ENCODE results near the gene AEBP1.

The AEBP1 gene

DNA sequence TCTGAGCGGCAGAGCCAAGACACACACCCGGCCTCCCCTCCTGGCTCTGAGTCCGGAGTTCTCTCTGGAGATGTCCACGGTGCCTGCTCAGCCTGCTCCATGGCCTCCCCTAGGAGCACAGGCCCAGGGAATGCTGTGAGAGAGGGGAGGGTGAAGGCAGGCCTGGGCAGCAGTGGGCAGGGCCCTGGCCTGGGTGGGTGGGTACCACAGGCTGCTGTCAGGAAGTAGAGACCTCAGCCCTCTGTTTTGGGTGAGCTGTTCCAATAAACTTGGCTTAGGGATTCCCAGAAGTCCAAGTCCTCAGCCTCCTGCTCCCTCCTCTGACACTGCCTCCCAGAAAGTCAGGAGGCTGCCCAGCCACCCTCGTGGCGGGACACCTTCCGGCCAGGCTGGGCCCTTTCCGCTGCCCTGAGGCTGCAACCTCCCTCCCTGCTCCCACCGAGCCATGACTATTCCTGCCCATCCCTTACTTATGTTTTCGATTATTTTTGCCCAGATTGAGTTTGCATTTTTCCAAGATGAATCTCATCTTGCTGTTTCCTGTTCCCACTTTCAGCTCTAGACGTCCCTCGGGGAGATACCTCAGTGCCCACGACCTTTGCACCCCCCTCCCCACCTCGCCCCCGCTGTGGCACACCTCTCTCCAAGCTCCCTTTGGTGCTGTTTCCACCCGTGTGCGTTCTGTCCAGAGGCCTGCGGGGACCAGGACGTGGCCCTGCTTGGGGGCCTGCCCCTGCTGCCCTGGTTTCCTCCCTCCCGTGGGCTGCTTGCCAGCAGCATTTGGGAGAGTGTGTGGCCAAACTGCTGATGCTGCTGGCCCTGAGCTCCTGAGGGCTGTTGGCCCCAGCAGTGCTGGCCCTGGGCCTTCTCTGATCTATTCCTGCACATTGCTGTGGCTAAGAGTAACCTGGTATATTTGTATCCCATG is 16.0 kb upstream of the AEBP1 start:
- no peak for DNase-seq (ENCODE audit: insufficient read length, low spot score)
- no peak for FAIRE-seq
- TF ChIP-seq, protein P1, sequence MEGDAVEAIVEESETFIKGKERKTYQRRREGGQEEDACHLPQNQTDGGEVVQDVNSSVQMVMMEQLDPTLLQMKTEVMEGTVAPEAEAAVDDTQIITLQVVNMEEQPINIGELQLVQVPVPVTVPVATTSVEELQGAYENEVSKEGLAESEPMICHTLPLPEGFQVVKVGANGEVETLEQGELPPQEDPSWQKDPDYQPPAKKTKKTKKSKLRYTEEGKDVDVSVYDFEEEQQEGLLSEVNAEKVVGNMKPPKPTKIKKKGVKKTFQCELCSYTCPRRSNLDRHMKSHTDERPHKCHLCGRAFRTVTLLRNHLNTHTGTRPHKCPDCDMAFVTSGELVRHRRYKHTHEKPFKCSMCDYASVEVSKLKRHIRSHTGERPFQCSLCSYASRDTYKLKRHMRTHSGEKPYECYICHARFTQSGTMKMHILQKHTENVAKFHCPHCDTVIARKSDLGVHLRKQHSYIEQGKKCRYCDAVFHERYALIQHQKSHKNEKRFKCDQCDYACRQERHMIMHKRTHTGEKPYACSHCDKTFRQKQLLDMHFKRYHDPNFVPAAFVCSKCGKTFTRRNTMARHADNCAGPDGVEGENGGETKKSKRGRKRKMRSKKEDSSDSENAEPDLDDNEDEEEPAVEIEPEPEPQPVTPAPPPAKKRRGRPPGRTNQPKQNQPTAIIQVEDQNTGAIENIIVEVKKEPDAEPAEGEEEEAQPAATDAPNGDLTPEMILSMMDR (IDR thresholded peaks at IDR 0.05; ENCODE audit: insufficient read depth, missing control alignments): no peak

DNA sequence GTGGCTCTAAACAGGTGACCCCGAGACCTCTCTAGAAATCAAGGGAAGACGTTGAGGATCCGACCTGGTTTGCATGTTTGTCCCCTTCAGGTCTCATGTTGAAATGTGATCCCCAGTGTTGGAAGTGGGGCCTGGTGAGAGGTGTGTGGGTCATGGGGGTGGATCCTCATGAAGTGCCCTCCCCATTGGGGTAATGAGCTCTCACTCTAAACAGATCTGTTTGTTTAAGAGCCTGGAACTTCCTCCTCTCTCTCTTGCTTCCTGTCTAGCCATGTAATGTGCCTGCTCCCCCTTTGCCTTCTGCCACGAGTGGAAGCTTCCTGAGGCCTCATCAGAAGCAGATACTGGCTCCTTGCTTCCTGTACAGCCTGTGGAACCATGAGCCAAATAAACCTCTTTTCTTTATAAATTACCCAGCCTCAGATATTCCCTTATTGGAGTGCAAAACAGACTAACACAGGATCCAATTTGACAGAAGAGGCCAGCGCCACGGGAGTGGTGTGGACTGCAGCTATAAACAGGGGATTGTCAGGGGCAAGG is 11.0 kb upstream of the AEBP1 start:
- DNase-seq (ENCODE audit: insufficient read length, low spot score) (no peak), FAIRE-seq (no peak)
- TF ChIP-seq, protein P1 (IDR thresholded peaks at IDR 0.05; ENCODE audit: insufficient read depth, missing control alignments): no peak

DNA sequence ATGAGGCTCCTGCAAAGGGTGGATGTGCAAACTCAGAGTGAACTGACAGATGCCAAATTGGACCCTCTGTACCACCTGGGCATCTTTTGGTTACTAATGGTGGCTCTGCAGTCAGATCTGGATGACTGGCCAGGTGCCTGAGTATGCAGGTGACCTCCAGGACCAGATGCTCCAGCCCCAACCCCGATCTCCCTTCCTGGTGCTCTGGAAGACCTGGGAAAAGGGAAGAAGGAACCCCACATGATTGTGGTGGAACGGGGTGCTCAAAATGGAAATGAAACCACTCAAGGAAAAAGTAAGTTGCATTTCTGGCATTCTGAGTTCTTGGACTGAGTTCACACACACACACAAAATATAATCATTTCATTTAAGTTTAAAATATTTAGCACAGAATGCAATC is 9.8 kb upstream of the AEBP1 start:
- TF ChIP-seq, protein P1 (IDR thresholded peaks at IDR 0.05; ENCODE audit: insufficient read depth, missing control alignments): no peak
- DNase-seq (ENCODE audit: insufficient read length, low spot score) (no peak), FAIRE-seq (no peak)

DNA sequence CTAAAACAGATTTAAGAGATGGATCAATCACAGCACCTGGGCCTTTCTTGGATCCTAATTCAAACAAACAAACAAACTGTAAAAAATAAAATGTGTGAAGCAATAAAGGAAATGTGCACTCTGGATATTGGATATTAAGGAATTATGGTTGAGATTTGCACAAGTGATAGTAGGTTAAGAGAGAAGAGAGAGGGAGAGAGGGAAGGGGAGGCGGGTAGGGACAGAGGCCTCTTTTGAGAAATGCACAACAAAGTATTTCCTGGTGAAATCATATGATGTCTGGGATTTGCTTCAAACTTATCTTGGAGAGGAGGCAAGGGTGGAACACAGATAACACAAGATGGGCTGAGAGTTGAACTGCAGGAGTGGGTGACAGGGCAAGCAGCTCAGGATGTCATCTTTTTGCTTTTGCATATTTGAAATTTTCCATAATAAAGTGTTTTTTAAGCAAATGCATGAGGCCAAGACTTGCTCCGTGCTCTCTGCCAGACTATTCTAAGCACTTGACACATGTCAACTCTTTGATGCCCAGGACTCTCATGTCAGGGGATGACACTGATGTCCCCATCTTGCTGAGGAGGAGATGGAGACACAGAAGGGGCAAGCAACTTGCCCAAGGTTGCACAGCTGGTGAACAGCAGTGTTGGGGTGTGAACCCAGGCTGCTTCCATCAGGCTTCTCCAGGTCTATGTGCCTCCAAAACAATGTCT is 9.1 kb upstream of the AEBP1 start:
- no peak for FAIRE-seq
- TF ChIP-seq, protein P1 (IDR thresholded peaks at IDR 0.05; ENCODE audit: insufficient read depth, missing control alignments): no peak
- DNase-seq (ENCODE audit: insufficient read length, low spot score): no peak

DNA sequence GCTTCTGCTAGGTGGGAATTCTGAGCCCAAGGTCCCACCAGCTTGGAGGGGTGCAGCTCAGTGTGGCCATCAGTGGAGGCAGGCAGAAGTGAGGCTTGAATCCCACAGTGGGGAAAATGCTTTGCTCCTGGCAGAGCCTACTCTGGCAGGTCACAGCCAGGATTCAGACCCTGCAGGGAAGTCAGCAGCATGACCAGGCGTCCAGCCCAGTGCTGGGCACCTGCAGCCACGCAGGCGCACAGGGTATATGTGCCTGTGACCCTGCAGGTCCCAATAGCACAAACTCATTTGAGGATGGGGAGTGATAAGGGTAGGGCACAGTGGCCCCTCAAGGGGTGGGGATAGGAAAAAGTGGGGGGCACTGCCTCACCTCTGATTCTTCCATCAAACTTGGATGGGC is 8.4 kb upstream of the AEBP1 start:
- DNase-seq (ENCODE audit: insufficient read length, low spot score) (no peak), FAIRE-seq (no peak)
- TF ChIP-seq, protein P1 (IDR thresholded peaks at IDR 0.05; ENCODE audit: insufficient read depth, missing control alignments): no peak

DNA sequence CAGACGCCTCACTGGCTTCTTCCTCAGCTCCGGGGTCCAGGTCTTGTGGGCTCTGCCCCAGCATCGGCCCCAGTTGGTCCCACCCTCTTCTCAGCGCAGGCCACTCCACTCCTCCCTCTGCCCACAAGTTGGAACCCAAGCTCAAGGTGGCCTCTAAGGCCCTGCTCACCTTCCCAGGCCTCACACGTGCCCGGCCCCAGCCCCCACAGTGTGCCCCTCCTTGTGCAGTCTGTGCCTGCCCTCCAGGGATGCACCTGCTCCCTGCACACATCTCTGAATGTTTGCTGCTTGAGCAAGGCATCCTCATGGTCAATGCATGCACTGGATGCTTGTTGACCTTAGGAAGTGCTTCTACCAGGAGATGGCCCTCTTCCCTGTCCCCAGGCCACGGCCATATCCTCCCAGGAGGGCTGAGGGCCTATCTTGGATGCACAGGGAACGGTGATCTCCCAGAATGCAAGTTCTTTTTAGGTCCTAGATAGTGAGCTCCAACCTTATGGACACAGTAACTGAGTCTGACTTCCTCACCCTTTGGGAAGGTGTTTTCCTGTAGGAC is 7.7 kb upstream of the AEBP1 start:
- no peak for FAIRE-seq
- DNase-seq (ENCODE audit: insufficient read length, low spot score): no peak
- TF ChIP-seq, protein P1 (IDR thresholded peaks at IDR 0.05; ENCODE audit: insufficient read depth, missing control alignments): no peak
